H1 (cell line): ENCODE results near the gene PWP1. TPM values are rescaled to one million over a fixed set of nuclear protein-coding genes. Genes with fewer than 3 reads are reported as not detected.

Experiments
- CTCF ChIA-PET: fragments of 300-600 bp; sonication (Branson Sonifier 250); formaldehyde crosslinking; loops from one replicate; lab custom pipeline; 2021; ENCODE audit not compliant: partially characterized antibody; lab: Charles Lee
- POLR2A ChIA-PET: fragments of 300-600 bp; sonication (Branson Sonifier 250); formaldehyde crosslinking; loops from one replicate; lab custom pipeline; 2021; ENCODE audit warnings: inconsistent platforms; ENCODE audit not compliant: partially characterized antibody; lab: Charles Lee
- DNase-seq, 2 experiments: peaks; one replicate each; pipeline versions ENCODE4 v3.0.0 to v3.0.0-alpha.2; 2010 to 2022; ENCODE audit warnings: low spot score in 2 of 2, low read depth in 1 of 2, mixed read lengths in 1 of 2
- FAIRE-seq: peaks from 2 replicates; lab custom pipeline; 2011; peaks lifted over from hg19 to GRCh38; lab: Jason Lieb, UNC
- H2AFZ ChIP-seq: 2 replicates; pipeline ENCODE4 v1.8.1; 2012; ENCODE audit warnings: low read length, inconsistent platforms
- H2AK5ac ChIP-seq: 2 replicates; pipeline ENCODE4 v1.6.1; 2013; ENCODE audit warnings: low read depth, low read length
- H2BK120ac ChIP-seq: replicated peaks from 2 replicates; pipeline ENCODE3; 2013; ENCODE audit warnings: low read depth, low read length, inconsistent platforms
- H2BK12ac ChIP-seq: 2 replicates; pipeline ENCODE4 v1.6.1; 2013; ENCODE audit warnings: low read depth, low read length
- H2BK15ac ChIP-seq: 2 replicates; pipeline ENCODE4 v1.6.1; 2013; ENCODE audit warnings: low read length
- H2BK20ac ChIP-seq: 2 replicates; pipeline ENCODE4 v1.6.1; 2013; ENCODE audit warnings: low read length
- H2BK5ac ChIP-seq: 2 replicates; pipeline ENCODE4 v1.6.1; 2013; ENCODE audit warnings: low read depth, low read length
- H3K14ac ChIP-seq: 2 replicates; pipeline ENCODE4 v1.6.1; 2013; ENCODE audit warnings: inconsistent platforms; ENCODE audit not compliant: insufficient read length
- H3K18ac ChIP-seq: 2 replicates; pipeline ENCODE4 v1.6.1; 2013; ENCODE audit warnings: low read length; ENCODE audit errors: extremely low read depth
- H3K23ac ChIP-seq: 2 replicates; pipeline ENCODE4 v1.6.1; 2013; ENCODE audit warnings: inconsistent platforms; ENCODE audit not compliant: insufficient read length
- H3K23me2 ChIP-seq: 2 replicates; pipeline ENCODE4 v1.6.1; 2013; ENCODE audit warnings: low read depth, low read length
- H3K27ac ChIP-seq: 2 replicates; pipeline ENCODE4 v1.6.1; 2011; ENCODE audit warnings: low read depth, low read length, inconsistent platforms
- H3K27me3 ChIP-seq, 4 experiments: replicated peaks in 1 of 4; 1 replicate in 1 of 4; 2 replicates in 3 of 4; pipeline versions ENCODE4 v1.6.1 to v1.8.1; 2011 to 2013; ENCODE audit warnings: low read length in 3 of 4, mild to moderate bottlenecking in 3 of 4, inconsistent platforms in 2 of 4, mixed read lengths in 2 of 4, moderate library complexity in 1 of 4; ENCODE audit not compliant: control insufficient read depth in 3 of 4, insufficient read depth in 3 of 4; ENCODE audit errors: extremely low read depth in 1 of 4
- H3K36me3 ChIP-seq, 4 experiments: 2 replicates each; pipeline versions ENCODE4 v1.6.1 to v1.8.1; 2011 to 2013; ENCODE audit warnings: mild to moderate bottlenecking in 4 of 4, low read length in 3 of 4, moderate library complexity in 2 of 4, control low read depth in 1 of 4, inconsistent platforms in 1 of 4; ENCODE audit not compliant: insufficient read depth in 4 of 4, control insufficient read depth in 2 of 4
- H3K4ac ChIP-seq: replicated peaks from 2 replicates; pipeline ENCODE3; 2013; ENCODE audit warnings: low read length, low read depth, mixed read lengths, inconsistent platforms; ENCODE audit not compliant: insufficient read length
- H3K4me1 ChIP-seq, 4 experiments: replicated peaks in 1 of 4; 1 replicate in 1 of 4; 2 replicates in 3 of 4; pipeline versions ENCODE4 v1.6.1 to v1.8.1; 2011 to 2013; ENCODE audit warnings: low read length in 3 of 4, inconsistent platforms in 2 of 4, mixed read lengths in 1 of 4; ENCODE audit not compliant: insufficient read depth in 4 of 4, control insufficient read depth in 3 of 4
- H3K4me2 ChIP-seq, 2 experiments: 2 replicates each; pipeline versions ENCODE4 v1.6.1 to v1.8.1; 2011 to 2013; ENCODE audit warnings: low read depth in 2 of 2, low read length in 2 of 2, control low read depth in 1 of 2, inconsistent platforms in 1 of 2, mild to moderate bottlenecking in 1 of 2; ENCODE audit not compliant: insufficient read depth in 1 of 2
- H3K4me3 ChIP-seq, 4 experiments: fragments of 200-600, 300-600 bp in 1 of 4; sonication (generic), shearing (Covaris generic), sonication (Bioruptor Twin) in 1 of 4; 2 replicates each; pipeline versions ENCODE4 v1.5.1 to v1.8.1; 2011 to 2016; ENCODE audit warnings: low read length in 4 of 4, low read depth in 3 of 4, control low read depth in 2 of 4, inconsistent platforms in 2 of 4, mild to moderate bottlenecking in 2 of 4, mixed read lengths in 1 of 4, moderate library complexity in 1 of 4; ENCODE audit not compliant: insufficient read depth in 2 of 4; ENCODE audit errors: extremely low read depth in 1 of 4
- H3K56ac ChIP-seq: replicated peaks from 2 replicates; pipeline ENCODE3; 2013; ENCODE audit warnings: low read depth, mild to moderate bottlenecking, mixed read lengths, low read length, inconsistent platforms; ENCODE audit not compliant: insufficient read length
- H3K79me1 ChIP-seq: 2 replicates; pipeline ENCODE4 v1.6.1; 2013; ENCODE audit warnings: low read depth, low read length, control low read depth
- H3K79me2 ChIP-seq, 2 experiments: 2 replicates each; pipeline versions ENCODE4 v1.6.1 to v1.8.1; 2012 to 2013; ENCODE audit warnings: low read length in 2 of 2, mild to moderate bottlenecking in 2 of 2, inconsistent platforms in 1 of 2; ENCODE audit not compliant: insufficient read depth in 2 of 2, control insufficient read depth in 1 of 2
- H3K9ac ChIP-seq, 4 experiments: replicated peaks in 1 of 4; 1 replicate in 1 of 4; 2 replicates in 3 of 4; pipeline versions ENCODE4 v1.6.1 to v1.8.1; 2011 to 2013; ENCODE audit warnings: low read depth in 3 of 4, low read length in 3 of 4, control low read depth in 2 of 4, mild to moderate bottlenecking in 2 of 4, moderate library complexity in 2 of 4, inconsistent platforms in 1 of 4; ENCODE audit errors: extremely low read depth in 1 of 4
- H3K9me3 ChIP-seq, 2 experiments: 2 replicates each; pipeline versions ENCODE4 v1.6.1 to v1.8.1; 2012 to 2013; ENCODE audit warnings: mild to moderate bottlenecking in 2 of 2, moderate library complexity in 2 of 2, control low read depth in 1 of 2, inconsistent platforms in 1 of 2, low read depth in 1 of 2, low read length in 1 of 2, mixed read lengths in 1 of 2; ENCODE audit not compliant: insufficient read depth in 2 of 2
- H4K20me1 ChIP-seq, 2 experiments: replicated peaks in 1 of 2; 2 replicates each; pipeline versions ENCODE3 to v1.8.1; 2011 to 2013; ENCODE audit warnings: inconsistent platforms in 2 of 2, low read length in 2 of 2, mild to moderate bottlenecking in 1 of 2; ENCODE audit not compliant: insufficient read depth in 2 of 2, control insufficient read depth in 1 of 2
- H4K5ac ChIP-seq: 2 replicates; pipeline ENCODE4 v1.6.1; 2013; ENCODE audit warnings: low read length, low read depth, mixed read lengths, inconsistent platforms; ENCODE audit not compliant: insufficient read length
- H4K8ac ChIP-seq: 2 replicates; pipeline ENCODE4 v1.8.0; 2013; ENCODE audit warnings: mild to moderate bottlenecking, moderate library complexity, low read length, inconsistent platforms; ENCODE audit not compliant: insufficient read depth; ENCODE audit errors: extremely low read depth
- H4K91ac ChIP-seq: replicated peaks from 2 replicates; pipeline ENCODE3; 2013; ENCODE audit warnings: low read length, mixed read lengths, inconsistent platforms; ENCODE audit not compliant: insufficient read length
- CREB1 ChIP-seq: IDR thresholded peaks from 2 replicates; pipeline ENCODE4 v1.6.1; 2012; ENCODE audit warnings: inconsistent platforms
- RAD21 ChIP-seq, 2 experiments: IDR thresholded peaks in 1 of 2; conservative IDR thresholded peaks in 1 of 2; 2 replicates each; pipeline ENCODE4 v1.6.1; 2011; ENCODE audit warnings: low read depth in 2 of 2, low read length in 2 of 2, improper control_type of control experiment in 1 of 2, inconsistent platforms in 1 of 2, mild to moderate bottlenecking in 1 of 2, moderate library complexity in 1 of 2
- TCF12 ChIP-seq: IDR thresholded peaks from 2 replicates; pipeline ENCODE4 v1.6.1; 2011; ENCODE audit warnings: low read depth, mild to moderate bottlenecking, low read length
- WGBS, 2 experiments: shearing (Covaris generic) in 1 of 2; methylation state at CpG; one replicate each; pipeline versions ENCODE4 v1.1.6 to v1.1.7; 2013 to 2015; ENCODE audit warnings: low lambda C conversion rate in 2 of 2, mixed read lengths in 2 of 2, inconsistent platforms in 1 of 2, low coverage in 1 of 2, missing lambda C conversion rate in 1 of 2; ENCODE audit not compliant: insufficient replicate concordance in 2 of 2, insufficient coverage in 1 of 2, insufficient read length in 1 of 2; ENCODE audit errors: extremely low coverage in 1 of 2, missing lambda C conversion rate in 1 of 2; 5-methylcytosine and 5-hydroxymethylcytosine counted together
- polyA plus RNA-seq, 7 experiments: library from polyadenylated mRNA; depleted of rRNA in 3 of 7; stranded (reverse) in 5 of 7; unstranded in 2 of 7; fragments of >200 nt in 5 of 7; fragments of 200-250 nt in 2 of 7; gene quantifications; 1 replicate in 5 of 7; 2 replicates in 1 of 7; 4 replicates in 1 of 7; pipeline versions ENCODE4 v1.2.1 to v1.2.3, GENCODE V29; 2011 to 2013; ENCODE audit warnings: missing spikeins in 2 of 7, mixed read lengths in 2 of 7
- total RNA-seq: library from RNA; stranded (reverse); fragmentation: NEBNext Ultra II Directional; extraction: Animal tissue kit (Norgen Biotek cat#: 25700); gene quantifications from 2 replicates; pipeline ENCODE4 v1.2.1, GENCODE V29; 2021

PWP1 gene
- total and polyA plus RNA-seq, 2 of the 8 experiments (the other 6 are each of a cell fraction or from before 2014, with no cell fraction given): 57.8 to 78.5 TPM

GRCh38 chr12:107732365-107732764 is 46.8 kb downstream of the PWP1 start:
- CTCF ChIA-PET: interaction anchor here (0.8 to 1.9 kb wide), 7 partner anchors 9 to 199 kb away, joined by 3 to 7 read pairs (median 3); no protein-coding TSS in a partner anchor

More at GRCh38 chr12:107732365-107732764, 46.8 kb downstream of the PWP1 start:
- 0 out of 4 replicates have a peak, but pooled peaks of 1 of the 2 experiments have one; percentile 6 for TF ChIP-seq RAD21 (IDR thresholded peaks at IDR 0.05 in 1 of 2, conservative IDR thresholded peaks at IDR 0.05 in 1 of 2; ENCODE audit: low read depth in 2 of 2, low read length in 2 of 2)
- TF ChIP-seq CREB1: no peak
- no peak for TF ChIP-seq TCF12
- TF ChIP-seq, all 59 proteins: peak for 1
- H3K23me2 ChIP-seq: no peaks in the 10 kb centered on the region
- no peaks in the 10 kb centered on the region for H3K79me2 ChIP-seq
- H3K36me3 ChIP-seq: peaks cover 0 to 31% (median 25%) of the 10 kb centered on the region in 4 experiments; a peak in 7 of 8 replicates
- no peak overlapping the region for H2BK120ac ChIP-seq
- H3K4me2 ChIP-seq: no peak overlapping the region
- H3K4me1 ChIP-seq: no peaks in the 10 kb centered on the region
- H3K23ac ChIP-seq: no peak overlapping the region
- no peak overlapping the region for H4K8ac ChIP-seq
- no peak overlapping the region for H2AK5ac ChIP-seq
- H3K79me1 ChIP-seq: no peaks in the 10 kb centered on the region
- H2BK20ac ChIP-seq: no peak overlapping the region
- no peak overlapping the region for H2BK5ac ChIP-seq
- H3K56ac ChIP-seq: no peak overlapping the region
- H3K4ac ChIP-seq: no peak overlapping the region
- no peak overlapping the region for H3K18ac ChIP-seq
- 87% methylated on average over 3 of the region's 3 CpGs; no CpG with 5 or more reads in 1 of the 2 experiments for WGBS, 2 experiments
- H3K9me3 ChIP-seq: no peaks in the 10 kb centered on the region
- no peak overlapping the region for H3K27ac ChIP-seq
- no peak overlapping the region for H2BK15ac ChIP-seq
- H2AFZ ChIP-seq: no peak overlapping the region
- H4K20me1 ChIP-seq: peaks cover 2% of the 10 kb centered on the region in 2 experiments
- no peak for DNase-seq
- POLR2A ChIA-PET: interaction anchor here (0.7 to 1.2 kb wide), 3 partner anchors 17 to 22 kb away, joined by 3 read pairs; no protein-coding TSS in a partner anchor
- H3K4me3 ChIP-seq: no peak overlapping the region
- no peak overlapping the region for H4K91ac ChIP-seq
- FAIRE-seq: no peak
- H3K27me3 ChIP-seq: no peaks in the 10 kb centered on the region
- no peak overlapping the region for H2BK12ac ChIP-seq
- H3K9ac ChIP-seq: no peak overlapping the region
- no peak overlapping the region for H4K5ac ChIP-seq
- H3K14ac ChIP-seq: no peak overlapping the region
